Mesenchymal stem cell (in vitro differentiated cells and primary cell): ENCODE data around the gene MAPK12.

ENCODE experiments used
- DNase-seq: peaks from one replicate; pipeline ENCODE4 v3.0.0-alpha.2; 2013
- H2AFZ ChIP-seq: one replicate; pipeline ENCODE4 v1.6.1; 2013; ENCODE audit warnings: low read depth, mild to moderate bottlenecking, control low read depth, inconsistent platforms, low read length, moderate library complexity
- H2AK5ac ChIP-seq: 2 replicates; pipeline ENCODE4 v1.6.1; 2013; ENCODE audit warnings: low read length, moderate library complexity, mild to moderate bottlenecking, inconsistent platforms; ENCODE audit not compliant: severe bottlenecking
- H2BK120ac ChIP-seq: one replicate; pipeline ENCODE4 v1.6.1; 2013; ENCODE audit warnings: low read depth, mild to moderate bottlenecking, inconsistent platforms, low read length, moderate library complexity
- H2BK12ac ChIP-seq, 2 experiments: one replicate each; pipeline ENCODE4 v1.6.1; 2013; ENCODE audit warnings: inconsistent platforms in 2 of 2, low read length in 2 of 2, mild to moderate bottlenecking in 2 of 2, moderate library complexity in 2 of 2, control low read depth in 1 of 2
- H2BK15ac ChIP-seq: one replicate; pipeline ENCODE4 v1.6.1; 2013; ENCODE audit warnings: mild to moderate bottlenecking, low read depth, inconsistent platforms; ENCODE audit not compliant: poor library complexity, severe bottlenecking
- H2BK5ac ChIP-seq: 2 replicates; pipeline ENCODE4 v1.6.1; 2013; ENCODE audit warnings: low read depth, mild to moderate bottlenecking, low read length, control low read depth, inconsistent platforms; ENCODE audit not compliant: poor library complexity, severe bottlenecking
- H3K14ac ChIP-seq, 2 experiments: one replicate each; pipeline ENCODE4 v1.6.1; 2013; ENCODE audit warnings: inconsistent platforms in 2 of 2, low read length in 2 of 2, control low read depth in 1 of 2, mild to moderate bottlenecking in 1 of 2, moderate library complexity in 1 of 2
- H3K18ac ChIP-seq, 2 experiments: one replicate each; pipeline ENCODE4 v1.6.1; 2013; ENCODE audit warnings: inconsistent platforms in 2 of 2, low read length in 2 of 2, control low read depth in 1 of 2, low read depth in 1 of 2, mild to moderate bottlenecking in 1 of 2
- H3K23ac ChIP-seq, 2 experiments: one replicate each; pipeline ENCODE4 v1.6.1; 2013; ENCODE audit warnings: inconsistent platforms in 2 of 2, low read length in 2 of 2, mild to moderate bottlenecking in 2 of 2, moderate library complexity in 2 of 2, control low read depth in 1 of 2
- H3K27ac ChIP-seq: 2 replicates; pipeline ENCODE4 v1.5.1; 2013; ENCODE audit warnings: mild to moderate bottlenecking, moderate library complexity, low read length, control low read depth, inconsistent platforms; ENCODE audit not compliant: poor library complexity, severe bottlenecking
- H3K27me3 ChIP-seq, 2 experiments: 2 replicates each; pipeline versions ENCODE4 v1.6.1 to v1.7.0; 2013; ENCODE audit warnings: low read length in 2 of 2, mild to moderate bottlenecking in 2 of 2, moderate library complexity in 2 of 2, control low read depth in 1 of 2, inconsistent platforms in 1 of 2; ENCODE audit not compliant: control insufficient read depth in 1 of 2, insufficient read depth in 1 of 2
- H3K36me3 ChIP-seq, 2 experiments: 2 replicates each; pipeline versions ENCODE4 v1.6.1 to v1.7.0; 2013; ENCODE audit warnings: low read length in 2 of 2, control low read depth in 1 of 2, inconsistent platforms in 1 of 2, low read depth in 1 of 2, mild to moderate bottlenecking in 1 of 2; ENCODE audit not compliant: insufficient read depth in 2 of 2, control insufficient read depth in 1 of 2
- H3K4ac ChIP-seq, 2 experiments: one replicate each; pipeline ENCODE4 v1.6.1; 2013; ENCODE audit warnings: inconsistent platforms in 2 of 2, low read length in 2 of 2, mild to moderate bottlenecking in 2 of 2, moderate library complexity in 2 of 2, control low read depth in 1 of 2, low read depth in 1 of 2
- H3K4me1 ChIP-seq: 2 replicates; pipeline ENCODE4 v1.6.1; 2013; ENCODE audit warnings: low read depth, low read length, control low read depth; ENCODE audit not compliant: control insufficient read depth, insufficient read depth
- H3K4me2 ChIP-seq: 2 replicates; pipeline ENCODE4 v1.6.1; 2013; ENCODE audit warnings: low read length, mild to moderate bottlenecking, inconsistent platforms; ENCODE audit not compliant: poor library complexity, severe bottlenecking
- H3K4me3 ChIP-seq, 2 experiments: 2 replicates each; pipeline versions ENCODE4 v1.5.1 to v1.7.0; 2013; ENCODE audit warnings: low read length in 2 of 2, mild to moderate bottlenecking in 2 of 2, control low read depth in 1 of 2, low read depth in 1 of 2; ENCODE audit not compliant: insufficient read depth in 1 of 2
- H3K79me1 ChIP-seq: replicated peaks from 2 replicates; pipeline ENCODE4 v1.6.1; 2013; ENCODE audit warnings: mild to moderate bottlenecking, control low read depth, low read length, inconsistent platforms; ENCODE audit not compliant: poor library complexity, severe bottlenecking
- H3K9ac ChIP-seq: 2 replicates; pipeline ENCODE4 v1.7.0; 2013; ENCODE audit warnings: mild to moderate bottlenecking, low read length, moderate library complexity
- H3K9me3 ChIP-seq: 2 replicates; pipeline ENCODE4 v1.7.0; 2013; ENCODE audit warnings: mild to moderate bottlenecking, low read length; ENCODE audit not compliant: control insufficient read depth
- H4K8ac ChIP-seq: one replicate; pipeline ENCODE4 v1.6.1; 2013; ENCODE audit warnings: inconsistent platforms, mild to moderate bottlenecking, low read length, moderate library complexity
- H4K91ac ChIP-seq: one replicate; pipeline ENCODE4 v1.6.1; 2013; ENCODE audit warnings: mild to moderate bottlenecking, low read length, inconsistent platforms
- WGBS: methylation state at CpG from one replicate; pipeline ENCODE4 v1.1.7; 2013; ENCODE audit warnings: mixed read lengths; 5-methylcytosine and 5-hydroxymethylcytosine counted together

Gene MAPK12

DNA sequence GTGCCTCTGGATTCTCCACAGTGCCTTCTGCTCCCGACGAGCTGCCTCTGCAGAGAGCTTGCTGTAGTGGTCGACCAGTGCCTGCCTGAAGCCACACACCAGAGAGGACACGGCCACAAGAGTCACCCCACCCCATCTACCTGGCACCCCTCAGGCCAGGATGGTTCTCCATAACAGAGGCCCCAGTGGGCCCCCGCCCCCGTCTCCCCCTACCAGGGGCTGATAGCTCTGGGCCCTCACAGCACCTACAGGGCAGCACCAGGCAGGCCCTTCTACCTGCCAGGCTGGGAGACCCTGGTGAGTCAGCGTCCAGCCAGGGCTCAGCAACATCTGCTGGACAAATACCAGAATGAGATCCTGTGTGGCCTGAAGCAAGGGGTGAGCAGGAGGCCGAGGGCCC is 39.0 kb downstream of the MAPK12 start:
- Histone ChIP-seq H2BK15ac (no peak overlapping the region), H3K4me3 (no peak overlapping the region), H3K27me3 (no peaks in the 10 kb centered on the region), H2BK120ac (no peak overlapping the region), H3K4me1 (peaks cover 10% of the 10 kb centered on the region), H2BK5ac (no peak overlapping the region), H3K18ac (no peak overlapping the region), H3K27ac (no peak overlapping the region), H2BK12ac (no peak overlapping the region), H3K36me3 (peaks cover 88 to 98% of the 10 kb centered on the region in 2 experiments), H2AFZ (no peak overlapping the region), H2AK5ac (no peak overlapping the region), H3K23ac (no peak overlapping the region), H4K8ac (no peak overlapping the region), H3K14ac (no peak overlapping the region), H4K91ac (no peak overlapping the region), H3K9ac (no peak overlapping the region), H3K4ac (no peak overlapping the region), H3K79me1 (peaks cover 27% of the 10 kb centered on the region), H3K9me3 (no peaks in the 10 kb centered on the region), H3K4me2 (no peak overlapping the region)
- no peak for DNase-seq
- 93% methylated on average over 8 of the region's 8 CpGs for WGBS

DNA sequence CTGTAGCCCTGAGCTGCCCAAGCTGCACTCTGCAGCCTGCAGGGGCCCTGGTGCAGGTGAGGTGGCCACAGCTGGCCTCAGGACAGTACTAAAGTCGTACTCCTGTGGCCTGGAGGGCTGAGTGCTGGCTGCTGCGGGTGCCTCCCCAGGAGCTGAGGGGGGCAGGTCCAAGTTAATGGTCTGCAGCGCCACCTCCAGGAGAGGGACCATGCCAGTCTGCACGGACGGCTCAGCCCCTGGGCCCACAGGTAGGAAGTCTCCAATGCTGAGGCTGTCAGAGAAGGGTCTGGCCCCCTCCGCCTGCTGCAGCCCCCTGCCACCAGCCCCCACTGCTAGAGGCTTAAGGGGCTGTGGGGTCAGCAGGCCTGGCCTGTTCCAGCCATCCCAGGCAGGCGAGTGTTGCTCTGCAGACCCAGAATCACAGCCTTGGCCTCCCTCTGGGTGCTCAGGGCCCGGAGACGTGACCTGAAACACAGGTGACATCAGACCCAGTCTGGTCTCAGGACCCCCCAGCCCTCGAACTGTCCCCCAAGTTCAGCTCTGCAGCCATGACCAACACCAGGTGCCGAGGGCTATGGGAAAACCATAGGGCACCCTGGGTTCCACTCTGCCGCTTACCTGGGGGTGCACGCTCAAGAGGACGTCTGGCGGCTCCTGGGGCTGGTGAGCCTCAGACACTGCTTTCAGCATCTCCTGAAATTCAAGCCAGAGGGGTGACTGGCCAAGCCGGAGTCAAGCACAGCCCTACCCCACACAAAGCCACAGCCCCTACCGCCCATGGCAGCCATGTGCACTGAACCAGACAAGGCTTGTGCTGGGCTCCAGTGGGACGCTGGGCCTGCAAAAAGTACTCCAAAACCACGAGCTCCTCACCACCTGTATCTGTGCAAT is 39.8 kb downstream of the MAPK12 start:
- peaks cover 10% of the 10 kb centered on the region for H3K4me1 ChIP-seq
- no peak overlapping the region for H3K14ac ChIP-seq
- no peak overlapping the region for H2AK5ac ChIP-seq
- 95% methylated on average over 19 of the region's 19 CpGs for WGBS
- H2BK120ac ChIP-seq, result no peak overlapping the region
- H3K4me3 ChIP-seq, result no peak overlapping the region
- DNase-seq, result no peak
- H3K9me3 ChIP-seq, result no peaks in the 10 kb centered on the region
- no peak overlapping the region for H3K4ac ChIP-seq
- no peak overlapping the region for H3K27ac ChIP-seq
- no peak overlapping the region for H3K4me2 ChIP-seq
- no peaks in the 10 kb centered on the region for H3K27me3 ChIP-seq
- H4K8ac ChIP-seq, result no peak overlapping the region
- no peak overlapping the region for H3K18ac ChIP-seq
- H3K79me1 ChIP-seq, result peaks cover 27% of the 10 kb centered on the region
- no peak overlapping the region for H2BK12ac ChIP-seq
- H4K91ac ChIP-seq, result no peak overlapping the region
- no peak overlapping the region for H3K9ac ChIP-seq
- no peak overlapping the region for H3K23ac ChIP-seq
- H2AFZ ChIP-seq, result no peak overlapping the region
- H3K36me3 ChIP-seq, result peaks cover 90 to 98% of the 10 kb centered on the region in 2 experiments
- H2BK15ac ChIP-seq, result no peak overlapping the region
- H2BK5ac ChIP-seq, result no peak overlapping the region

DNA sequence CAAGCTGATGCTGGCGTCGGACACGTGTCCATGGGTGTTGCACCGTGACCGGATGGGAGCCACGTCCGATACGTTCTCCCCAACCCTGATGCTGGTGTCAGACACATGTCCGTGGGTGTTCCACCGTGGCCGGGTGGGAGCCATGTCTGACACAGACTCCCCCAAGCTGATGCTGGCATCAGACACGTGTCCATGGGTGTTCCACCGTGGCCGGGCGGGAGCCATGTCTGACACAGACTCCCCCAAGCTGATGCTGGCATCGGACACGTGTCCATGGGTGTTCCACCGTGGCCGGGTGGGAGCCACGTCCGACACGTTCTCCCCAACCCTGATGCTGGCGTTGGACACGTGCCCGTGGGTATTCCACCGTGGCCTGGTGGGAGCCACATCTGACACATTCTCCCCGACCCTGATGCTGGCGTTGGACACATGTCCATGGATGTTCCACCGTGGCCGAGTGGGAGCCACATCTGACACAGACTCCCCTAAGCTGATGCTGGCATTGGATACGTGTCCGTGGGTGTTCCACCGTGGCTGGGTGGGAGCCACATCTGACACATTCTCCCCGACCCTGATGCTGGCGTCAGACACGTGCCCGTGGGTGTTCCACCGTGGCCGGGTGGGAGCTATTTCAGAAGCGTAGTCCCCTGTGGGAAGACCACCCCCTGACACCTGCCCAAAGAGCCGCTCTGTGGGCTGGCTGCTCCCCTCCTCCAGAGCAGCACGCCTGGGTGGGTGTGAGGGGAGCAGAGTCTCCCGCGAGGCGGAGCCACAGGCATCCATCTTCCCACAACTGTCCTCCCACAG is 40.7 kb downstream of the MAPK12 start:
- Histone ChIP-seq H3K4me1 (peaks cover 10% of the 10 kb centered on the region), H2BK120ac (no peak overlapping the region), H3K4me3 (no peak overlapping the region), H4K8ac (no peak overlapping the region), H3K4me2 (no peak overlapping the region), H2AFZ (no peak overlapping the region), H3K9me3 (no peaks in the 10 kb centered on the region), H2BK12ac (no peak overlapping the region), H3K4ac (no peak overlapping the region), H2BK5ac (no peak overlapping the region), H2BK15ac (no peak overlapping the region), H3K18ac (no peak overlapping the region), H3K27me3 (no peaks in the 10 kb centered on the region), H3K23ac (no peak overlapping the region), H4K91ac (peak overlapping the region; percentile 16), H3K14ac (no peak overlapping the region), H3K9ac (no peak overlapping the region), H3K27ac (no peak overlapping the region), H3K79me1 (peaks cover 22% of the 10 kb centered on the region), H2AK5ac (no peak overlapping the region), H3K36me3 (peaks cover 92 to 98% of the 10 kb centered on the region in 2 experiments)
- WGBS, result 98% methylated on average over 45 of the region's 45 CpGs
- DNase-seq, result no peak
